ENCODE results near the gene TMEM208. TPM values are rescaled to one million over a fixed set of nuclear protein-coding genes. Genes with fewer than 3 reads are reported as not detected.

TMEM208 gene
- total RNA-seq, 1 experiment from 2014 or later = 48.4 TPM

DNA sequence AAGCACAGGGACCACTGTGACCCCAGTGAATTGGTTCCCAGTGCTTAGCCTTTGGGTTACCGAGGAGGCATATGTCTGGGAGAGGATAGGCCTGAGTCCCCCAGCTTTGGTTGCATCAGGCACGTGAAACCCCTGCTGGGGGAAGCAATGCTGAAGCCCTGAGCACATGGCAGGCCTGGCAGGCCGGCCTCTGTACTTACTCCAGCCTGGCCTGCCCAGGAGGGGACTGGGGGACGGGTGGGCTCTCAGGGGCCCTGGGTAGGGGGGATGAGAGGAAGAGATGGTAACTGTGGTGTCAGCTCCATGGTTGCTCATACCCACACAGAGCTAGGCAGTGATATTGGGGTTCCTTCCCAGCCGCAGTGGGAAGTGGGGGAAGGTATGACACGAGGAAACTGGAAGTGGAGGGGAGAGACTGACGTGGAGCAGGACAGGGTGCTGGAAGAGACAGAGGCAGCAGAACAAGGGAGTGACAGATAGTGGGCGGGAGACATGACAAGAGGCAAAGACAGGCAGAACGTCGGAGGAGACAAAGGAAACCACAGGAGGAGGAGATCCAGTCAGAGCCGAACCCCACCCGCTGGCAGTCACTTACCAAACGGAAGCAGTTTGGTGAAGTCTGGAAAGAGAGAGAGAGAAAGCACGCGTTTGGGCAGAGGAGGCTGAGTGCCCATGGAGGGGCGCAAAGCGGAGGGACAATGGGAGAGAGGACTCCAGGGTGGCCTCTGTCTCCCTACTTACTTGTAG, 9.1 kb downstream of the TMEM208 start:
- Mint-ChIP-seq H3K27me3 (ENCODE audit: low read depth) (no peaks in the 10 kb centered on the region), H3K27ac (peak overlapping the region; percentile 80), H3K36me3 (peaks cover 29% of the 10 kb centered on the region), H3K9me3 (no peaks in the 10 kb centered on the region), H3K4me3 (no peak overlapping the region), H3K4me1 (peaks cover 10% of the 10 kb centered on the region)
- ATAC-seq (no peak), DNase-seq (ENCODE audit: low spot score) (no peak)
- ChIA-PET CTCF (interaction anchor here (0.6 to 2.4 kb wide), 14 partner anchors 9 to 275 kb away, joined by 3 to 41 read pairs (median 4); partner anchors contain the start of genes CES3, ELMO3, FHOD1 and KCTD19), POLR2A (interaction anchor here (1.4 to 3.4 kb wide), 2 partner anchors 9 to 11 kb away, joined by 25 to 26 read pairs; partner anchors contain the start of genes FHOD1 and TMEM208)
- no peak for TF ChIP-seq ELF4 (CRISPR knock-in tag; IDR thresholded peaks at IDR 0.05; ENCODE audit: low read depth)
- no peak for TF ChIP-seq ATF3 (CRISPR knock-in tag; conservative IDR thresholded peaks at IDR 0.05)
- no peak for TF ChIP-seq NFYB (CRISPR knock-in tag; conservative IDR thresholded peaks at IDR 0.05; ENCODE audit: low read depth)

DNA sequence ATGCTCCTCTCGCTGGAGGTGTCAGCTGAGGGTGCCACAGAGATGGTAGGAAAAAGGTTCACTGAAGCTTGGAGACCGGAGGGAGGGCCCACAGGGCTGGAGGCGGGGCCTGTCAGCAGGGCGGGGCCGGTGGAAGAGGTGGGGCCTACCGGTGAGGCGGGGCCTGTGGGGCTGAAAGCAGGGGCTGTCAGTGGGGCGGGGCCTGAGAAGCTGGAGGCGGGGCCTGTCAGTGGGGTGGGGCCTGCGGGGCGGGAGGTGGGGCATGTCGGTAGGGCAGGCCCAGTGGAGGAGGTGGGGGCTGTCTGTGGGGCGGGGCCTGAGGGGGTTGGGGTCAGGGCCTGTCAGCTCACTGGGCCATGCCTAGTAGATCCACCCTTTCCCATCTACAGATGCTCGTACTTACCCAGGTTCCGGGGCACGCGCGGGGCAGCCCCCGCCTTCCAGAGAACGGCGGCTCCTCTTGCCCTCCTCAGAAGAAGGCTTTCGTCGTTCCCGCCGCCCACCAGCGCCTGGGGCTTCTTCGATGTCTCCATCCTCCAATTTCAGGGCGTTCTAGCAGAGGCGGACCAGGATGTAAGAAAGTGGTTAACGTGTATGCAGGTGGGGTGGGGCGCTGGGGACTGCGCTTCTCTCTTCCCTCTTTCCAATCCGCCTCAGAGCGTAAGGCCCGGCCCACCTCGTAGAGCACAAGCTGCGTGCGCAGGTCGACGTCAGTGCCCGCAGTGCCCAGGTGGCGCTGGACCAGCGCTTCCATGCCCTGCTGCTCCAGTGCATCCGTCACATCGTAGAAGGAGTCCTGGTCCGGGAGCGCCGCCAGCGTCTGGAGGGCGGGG, 9.8 kb downstream of the TMEM208 start:
- Mint-ChIP-seq H3K9me3 (no peaks in the 10 kb centered on the region), H3K27ac (peak overlapping the region; percentile 80), H3K27me3 (ENCODE audit: low read depth) (no peaks in the 10 kb centered on the region), H3K4me3 (peak overlapping the region; percentile 43; the same call in 1 of the 2 replicates), H3K4me1 (peaks cover 17% of the 10 kb centered on the region), H3K36me3 (peaks cover 29% of the 10 kb centered on the region)
- TF ChIP-seq FOXP1 (CRISPR knock-in tag; IDR thresholded peaks at IDR 0.05; ENCODE audit: borderline replicate concordance) (0 out of 2 replicates have a peak, but pooled peaks have one; percentile 47), SP1 (CRISPR knock-in tag; conservative IDR thresholded peaks at IDR 0.05) (peak; percentile 50; the same call in 1 of the 2 replicates)
- TF ChIP-seq, protein P1, sequence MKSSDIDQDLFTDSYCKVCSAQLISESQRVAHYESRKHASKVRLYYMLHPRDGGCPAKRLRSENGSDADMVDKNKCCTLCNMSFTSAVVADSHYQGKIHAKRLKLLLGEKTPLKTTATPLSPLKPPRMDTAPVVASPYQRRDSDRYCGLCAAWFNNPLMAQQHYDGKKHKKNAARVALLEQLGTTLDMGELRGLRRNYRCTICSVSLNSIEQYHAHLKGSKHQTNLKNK (CRISPR knock-in tag; IDR thresholded peaks at IDR 0.05) = no peak
- CTCF ChIA-PET = interaction anchor here (0.6 to 2.4 kb wide), 14 partner anchors 9 to 276 kb away, joined by 3 to 41 read pairs (median 4); partner anchors contain the start of genes CES3, ELMO3, FHOD1 and KCTD19
- ATAC-seq (peak; percentile 93), DNase-seq (ENCODE audit: low spot score) (peak; percentile 96)
- POLR2A ChIA-PET = interaction anchor here (0.6 to 3.4 kb wide), 3 partner anchors 10 to 859 kb away, joined by 6 to 26 read pairs (median 25); partner anchors contain the start of genes FHOD1 and TMEM208

DNA sequence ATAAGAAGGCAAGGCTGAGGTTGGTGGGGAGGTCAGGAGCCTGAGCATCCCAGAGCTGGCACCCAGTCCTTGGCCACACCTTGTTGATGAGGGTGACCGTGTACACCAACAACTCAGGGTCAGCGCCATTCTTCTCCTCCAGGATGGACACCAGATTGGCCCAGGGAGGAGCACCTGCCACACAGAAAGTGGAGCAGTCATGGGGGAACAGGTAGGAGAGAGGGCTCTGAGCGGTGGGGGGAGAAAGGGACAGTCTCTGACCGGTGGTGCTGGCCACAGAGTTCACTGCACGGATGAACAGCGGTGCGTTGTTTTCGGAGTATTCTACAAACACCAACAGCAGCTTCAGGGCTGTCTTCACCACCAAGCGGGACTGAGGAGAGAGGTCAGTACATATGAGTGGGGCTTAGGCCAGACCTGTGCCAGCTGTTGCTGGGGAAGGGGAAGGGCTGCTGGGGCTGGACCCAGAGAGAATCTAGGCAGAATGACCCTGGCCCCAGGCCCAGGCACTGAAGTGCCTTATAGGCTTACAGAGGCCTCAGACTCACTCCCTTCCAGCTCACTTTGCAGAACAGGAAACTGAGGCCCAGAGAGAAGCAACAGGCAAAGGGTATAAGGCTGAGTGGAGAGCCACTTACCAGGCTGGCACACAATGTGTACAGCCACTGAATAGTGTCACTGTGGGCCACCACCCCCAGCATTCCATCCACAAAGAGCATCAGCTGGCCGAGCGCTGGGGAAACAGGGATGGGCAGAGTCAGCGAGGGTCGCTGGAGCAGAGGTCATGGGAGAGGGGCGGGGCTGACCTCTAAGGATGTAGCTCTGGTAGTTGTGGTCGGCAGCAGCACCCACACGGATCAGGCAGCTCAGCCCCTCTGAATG, 10.7 kb downstream of the TMEM208 start:
- ChIA-PET CTCF (interaction anchor here (1.0 to 2.4 kb wide), 10 partner anchors 9 to 277 kb away, joined by 4 to 41 read pairs (median 10); partner anchors contain the start of genes CES3, ELMO3, FHOD1 and TMEM208), POLR2A (interaction anchor here (1.4 to 3.4 kb wide), 3 partner anchors 9 to 10 kb away, joined by 4 to 26 read pairs (median 25); partner anchors contain the start of genes FHOD1 and TMEM208)

GRCh38 chr16:67238278-67238575, 11.3 kb downstream of the TMEM208 start:
- no peaks in the 10 kb centered on the region for H3K9me3 Mint-ChIP-seq
- no peak for DNase-seq (ENCODE audit: low spot score)
- H3K4me3 Mint-ChIP-seq = no peak overlapping the region
- CTCF ChIA-PET = interaction anchor here (1.4 to 1.6 kb wide), 2 partner anchors 8 to 86 kb away, joined by 4 to 10 read pairs; no protein-coding TSS in a partner anchor
- POLR2A ChIA-PET = interaction anchor here (1.9 to 3.4 kb wide), 2 partner anchors 9 to 11 kb away, joined by 4 to 26 read pairs; partner anchors contain the start of genes FHOD1 and TMEM208
- no peak for TF ChIP-seq ZNF138 (CRISPR knock-in tag; conservative IDR thresholded peaks at IDR 0.05)
- TF ChIP-seq ATF3 (CRISPR knock-in tag; conservative IDR thresholded peaks at IDR 0.05) = no peak
- TF ChIP-seq ZNF512 (CRISPR knock-in tag; IDR thresholded peaks at IDR 0.05; ENCODE audit: borderline replicate concordance) = no peak
- TF ChIP-seq TEAD1 (CRISPR knock-in tag; IDR thresholded peaks at IDR 0.05) = no peak
- TF ChIP-seq, protein P2, sequence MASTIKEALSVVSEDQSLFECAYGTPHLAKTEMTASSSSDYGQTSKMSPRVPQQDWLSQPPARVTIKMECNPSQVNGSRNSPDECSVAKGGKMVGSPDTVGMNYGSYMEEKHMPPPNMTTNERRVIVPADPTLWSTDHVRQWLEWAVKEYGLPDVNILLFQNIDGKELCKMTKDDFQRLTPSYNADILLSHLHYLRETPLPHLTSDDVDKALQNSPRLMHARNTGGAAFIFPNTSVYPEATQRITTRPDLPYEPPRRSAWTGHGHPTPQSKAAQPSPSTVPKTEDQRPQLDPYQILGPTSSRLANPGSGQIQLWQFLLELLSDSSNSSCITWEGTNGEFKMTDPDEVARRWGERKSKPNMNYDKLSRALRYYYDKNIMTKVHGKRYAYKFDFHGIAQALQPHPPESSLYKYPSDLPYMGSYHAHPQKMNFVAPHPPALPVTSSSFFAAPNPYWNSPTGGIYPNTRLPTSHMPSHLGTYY (CRISPR knock-in tag; IDR thresholded peaks at IDR 0.05) = no peak
- TF ChIP-seq, protein P3, sequence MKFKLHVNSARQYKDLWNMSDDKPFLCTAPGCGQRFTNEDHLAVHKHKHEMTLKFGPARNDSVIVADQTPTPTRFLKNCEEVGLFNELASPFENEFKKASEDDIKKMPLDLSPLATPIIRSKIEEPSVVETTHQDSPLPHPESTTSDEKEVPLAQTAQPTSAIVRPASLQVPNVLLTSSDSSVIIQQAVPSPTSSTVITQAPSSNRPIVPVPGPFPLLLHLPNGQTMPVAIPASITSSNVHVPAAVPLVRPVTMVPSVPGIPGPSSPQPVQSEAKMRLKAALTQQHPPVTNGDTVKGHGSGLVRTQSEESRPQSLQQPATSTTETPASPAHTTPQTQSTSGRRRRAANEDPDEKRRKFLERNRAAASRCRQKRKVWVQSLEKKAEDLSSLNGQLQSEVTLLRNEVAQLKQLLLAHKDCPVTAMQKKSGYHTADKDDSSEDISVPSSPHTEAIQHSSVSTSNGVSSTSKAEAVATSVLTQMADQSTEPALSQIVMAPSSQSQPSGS (CRISPR knock-in tag; IDR thresholded peaks at IDR 0.05; ENCODE audit: borderline replicate concordance, low read depth) = no peak
- no peak for TF ChIP-seq GABPB1 (CRISPR knock-in tag; IDR thresholded peaks at IDR 0.05)
- TF ChIP-seq RELA (CRISPR knock-in tag; IDR thresholded peaks at IDR 0.05; ENCODE audit: borderline replicate concordance) = no peak
- ATAC-seq = no peak
- H3K27ac Mint-ChIP-seq = no peak overlapping the region
- peaks cover 22% of the 10 kb centered on the region for H3K4me1 Mint-ChIP-seq
- no peaks in the 10 kb centered on the region for H3K27me3 Mint-ChIP-seq (ENCODE audit: low read depth)
- peaks cover 28% of the 10 kb centered on the region for H3K36me3 Mint-ChIP-seq

More for the DNA sequence above, 10.7 kb downstream of the TMEM208 start:
- Mint-ChIP-seq H3K4me1 (peaks cover 21% of the 10 kb centered on the region), H3K27me3 (ENCODE audit: low read depth) (no peaks in the 10 kb centered on the region), H3K4me3 (no peak overlapping the region; the same call in 1 of the 2 replicates), H3K36me3 (peaks cover 29% of the 10 kb centered on the region), H3K9me3 (no peaks in the 10 kb centered on the region), H3K27ac (peak overlapping the region; percentile 78; the same call in 1 of the 2 replicates)
- DNase-seq (ENCODE audit: low spot score) (no peak), ATAC-seq (no peak)
- TF ChIP-seq FOXJ3 (CRISPR knock-in tag; IDR thresholded peaks at IDR 0.05; ENCODE audit: borderline replicate concordance) (no peak), NFATC4 (CRISPR knock-in tag; IDR thresholded peaks at IDR 0.05) (no peak)
- TF ChIP-seq, protein P1 (CRISPR knock-in tag; IDR thresholded peaks at IDR 0.05) = no peak

Measured in WTC11 (cell line).